GM18868 (cell line): ENCODE data around the gene FXN.
"Not testable (repeated sequence)": the region's sequence is repeated elsewhere in the genome, so short reads cannot be mapped to it uniquely, and the experiment has no call there.

ENCODE experiments used
- ATAC-seq: cut with Tn5 transposase; IDR thresholded peaks from one replicate; pipeline ENCODE4 v1.9.1; 2021; ENCODE audit warnings: mild to moderate bottlenecking, moderate library complexity; ENCODE audit not compliant: unreplicated experiment

Gene FXN

GRCh38 chr9:69035438-69036308 is at the start of gene FXN:
FXN (plus strand) TSS chr9:69035752; CDS start chr9:69035783, 31 bp downstream.
- peak; percentile 96 for ATAC-seq

- not testable (repeated sequence) for ATAC-seq
Measured at GRCh38 chr9:68986949-68987348, 48.6 kb upstream of the FXN start.

- no peak for ATAC-seq
Measured at GRCh38 chr9:68991457-68991856, 44.1 kb upstream of the FXN start.

GRCh38 chr9:68995776-68996175 is 39.8 kb upstream of the FXN start:
- ATAC-seq: no peak

GRCh38 chr9:68996462-68996861 is 39.1 kb upstream of the FXN start:
- ATAC-seq: no peak

GRCh38 chr9:68997666-68998065 is 37.9 kb upstream of the FXN start:
- no peak for ATAC-seq

GRCh38 chr9:68998385-68998784 is 37.2 kb upstream of the FXN start:
- ATAC-seq: no peak

- ATAC-seq: no peak
Measured at GRCh38 chr9:68998812-68999211, 36.7 kb upstream of the FXN start.

- peak; percentile 93 for ATAC-seq
Measured at GRCh38 chr9:68999393-69000105, 36.0 kb upstream of the FXN start.

GRCh38 chr9:69001921-69002320 is 33.6 kb upstream of the FXN start:
- ATAC-seq: no peak

GRCh38 chr9:69003051-69003450 is 32.5 kb upstream of the FXN start:
- ATAC-seq: no peak

GRCh38 chr9:69004836-69005235 is 30.7 kb upstream of the FXN start:
- ATAC-seq: no peak

- ATAC-seq: no peak
Measured at GRCh38 chr9:69009708-69010107, 25.8 kb upstream of the FXN start.

- ATAC-seq: no peak
Measured at GRCh38 chr9:69012696-69013381, 22.7 kb upstream of the FXN start.

GRCh38 chr9:69013382-69013727 is 22.2 kb upstream of the FXN start:
- ATAC-seq: no peak

- no peak for ATAC-seq
Measured at GRCh38 chr9:69014013-69014412, 21.5 kb upstream of the FXN start, which contains the start of gene PRKACG. PRKACG (minus strand) TSS chr9:69014113; CDS start chr9:69014092, 21 bp downstream.

GRCh38 chr9:69016191-69017096 is 19.1 kb upstream of the FXN start:
- ATAC-seq: no peak

GRCh38 chr9:69018737-69019136 is 16.8 kb upstream of the FXN start:
- no peak for ATAC-seq

- no peak for ATAC-seq
Measured at GRCh38 chr9:69019808-69020207, 15.7 kb upstream of the FXN start.

- ATAC-seq: no peak
Measured at GRCh38 chr9:69020301-69021145, 15.0 kb upstream of the FXN start.
